Heart left ventricle (tissue), 16 donors: ENCODE measurements around the gene FMC1. TPM values are rescaled to one million over a fixed set of nuclear protein-coding genes. Genes with fewer than 3 reads are reported as not detected.

Experiments used
- ATAC-seq, 4 donors: fragments of 200-7000 bp; cut with Tn5 transposase; one replicate each; pipeline ENCODE4 v1.9.1; 2020 to 2022; ENCODE audit warnings: moderate library complexity in 4 of 4, mild to moderate bottlenecking in 3 of 4, moderate number of reproducible peaks in 1 of 4
- DNase-seq, 5 donors: peaks; one replicate each; pipeline ENCODE4 v3.0.0-alpha.2; 2020
- H3K27ac ChIP-seq, 12 donors: fragments of 200-600 bp; sonication (generic) in 4 of 12; one replicate each; pipeline versions ENCODE4 v1.5.0 to v1.8.0; 2016 to 2022; ENCODE audit warnings: mild to moderate bottlenecking in 2 of 12
- H3K27me3 ChIP-seq, 9 donors: fragments of 200-600 bp; sonication (generic) in 2 of 9; one replicate each; pipeline versions ENCODE4 v1.5.1 to v1.8.0; 2016 to 2022; ENCODE audit warnings: mild to moderate bottlenecking in 3 of 9
- H3K36me3 ChIP-seq, 9 donors: fragments of 200-600 bp; sonication (generic) in 2 of 9; one replicate each; pipeline versions ENCODE4 v1.5.0 to v1.8.0; 2018 to 2022; ENCODE audit warnings: mild to moderate bottlenecking in 2 of 9
- H3K4me1 ChIP-seq, 12 donors: fragments of 200-600 bp; sonication (generic) in 4 of 12; one replicate each; pipeline versions ENCODE4 v1.5.0 to v1.8.0; 2016 to 2022; ENCODE audit warnings: mild to moderate bottlenecking in 3 of 12
- H3K4me3 ChIP-seq, 12 donors: fragments of 200-600 bp; sonication (generic) in 4 of 12; one replicate each; pipeline versions ENCODE4 v1.5.0 to v1.8.0; 2017 to 2022; ENCODE audit warnings: mild to moderate bottlenecking in 9 of 12, moderate library complexity in 4 of 12
- H3K9me3 ChIP-seq, 12 donors: fragments of 200-600 bp; sonication (generic) in 4 of 12; one replicate each; pipeline versions ENCODE4 v1.5.0 to v1.8.0; 2016 to 2022; ENCODE audit warnings: mild to moderate bottlenecking in 1 of 12
- CTCF ChIP-seq, 12 donors: fragments of 200-600 bp; sonication (generic) in 4 of 12; IDR thresholded peaks; one replicate each; pipeline versions ENCODE4 v1.5.0 to v1.8.0; 2018 to 2022; ENCODE audit warnings: antibody characterized with exemption in 12 of 12, mild to moderate bottlenecking in 5 of 12
- POLR2A ChIP-seq, 2 donors: fragments of 450-650 bp; IDR thresholded peaks; one replicate each; pipeline ENCODE4 v1.6.1; 2017; ENCODE audit warnings: antibody characterized with exemption in 2 of 2, mild to moderate bottlenecking in 2 of 2, moderate library complexity in 2 of 2
- WGBS, 4 donors: extraction: QIAGEN DNeasy Blood & Tissue Kit in 2 of 4; methylation state at CpG; one replicate each; pipeline versions ENCODE4 v1.1.5 to v1.1.7; 2013 to 2018; 5-methylcytosine and 5-hydroxymethylcytosine counted together
- intact Hi-C, 10 donors: fragments of 100-400 bp; cut with DNase I; formaldehyde crosslinking; loops; one replicate each; pipeline versions ENCODE4 v1.11.1 to v1.14.2; 2022
- polyA plus RNA-seq, 2 donors: library from polyadenylated mRNA; stranded (reverse); fragments of 200-250 nt; gene quantifications; one replicate each; pipeline ENCODE4 v1.2.3, GENCODE V29; 2013
- total RNA-seq, 9 donors: library from RNA; depleted of rRNA in 2 of 9; stranded (reverse); fragments of >200 nt in 2 of 9; fragmentation: NEBNext Ultra II Directional in 3 of 9; extraction: Animal tissue kit (Norgen Biotek cat#: 25700) in 3 of 9; gene quantifications; one replicate each; pipeline versions ENCODE4 v1.1.0 to v1.2.4, GENCODE V29; 2016 to 2023
- donor health status: ischemic (EF 13 %, LVEDD 7.1; RV severe dilation, severe dysfunction).
- donor health status: healthy with polysubstance abuse.
- donor health status: DM: no; HTN: yes; CAD: no.
- donor health status: DM: no; HTN: no; CAD: no.
- donor health status: ischemic (EF 25% LVEDD 6.9; RV normal size, moderate dysfunction).
- donor health status: ischemic (EF 25% LVEDD 5.7; RV mildly dilated, moderate dysfunction).
- donor health status: healthy.
- donor health status: DM: yes; HTN: yes; CAD: no.
- donor health status: ischemic (EF 35%, LVEDD 5.7; RV mildly dilated, moderate dysfunction).
- donor health status: nonischemic (EF 11% LVEDD 7.7; RV severe dilation, severe dysfunction).
- donor health status: DM: yes; HTN: yes; CAD: no.
- donor health status: PGD.
- donor health status: ischemic (EF 29% LVEDD 5.4; RV normal size, mild dysfunction).
- donor health status: nonischemic (EF 23%, LVEDD 6.1; RV moderate dilation, normal function).

The FMC1 gene
- total and polyA plus RNA-seq, 11 donors, result 19.0 to 95.7 (median 33.8) TPM

GRCh38 chr7:139389091-139389490, 48.0 kb downstream of the FMC1 start:
- WGBS, 4 donors, result 87 to 93% (median 90%) methylated on average over 3 of the region's 3 CpGs
- intact Hi-C loops, result no loop called here
- Histone ChIP-seq H3K4me1 (peaks cover 0 to 7% (median under 1%) of the 10 kb centered on the region in 12 donors), H3K27me3 (no peaks in the 10 kb centered on the region), H3K36me3 (peaks cover 0 to 100% (median 76%) of the 10 kb centered on the region in 9 donors), H3K9me3 (no peaks in the 10 kb centered on the region), H3K27ac (no peak overlapping the region), H3K4me3 (no peak overlapping the region)
- DNase-seq (no peak), ATAC-seq (no peak)
- TF ChIP-seq CTCF (IDR thresholded peaks at IDR 0.05) (no peak), POLR2A (IDR thresholded peaks at IDR 0.05) (no peak)

DNA sequence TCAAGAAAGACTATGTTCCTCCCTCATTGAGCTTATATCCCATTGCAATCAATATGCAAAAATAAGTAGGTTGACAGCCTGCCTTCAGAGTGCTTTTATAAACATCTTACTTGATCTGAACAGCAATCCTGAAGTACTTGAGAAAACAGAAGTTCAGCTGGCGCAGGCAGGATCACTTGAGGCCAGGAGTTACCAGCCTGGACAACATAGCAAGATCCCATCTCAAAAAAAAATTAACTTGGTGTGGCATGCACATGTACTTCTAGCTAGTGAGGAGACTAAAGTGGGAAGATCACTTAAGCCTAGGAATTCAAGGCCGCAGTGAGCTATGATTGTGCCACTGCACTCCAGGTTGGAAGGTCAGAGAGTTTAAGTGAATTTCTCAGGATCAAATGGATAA, 48.6 kb downstream of the FMC1 start:
- Histone ChIP-seq H3K27me3 (no peaks in the 10 kb centered on the region), H3K27ac (no peak overlapping the region), H3K4me1 (peaks cover 0 to 11% (median 1%) of the 10 kb centered on the region in 12 donors), H3K36me3 (peaks cover 0 to 100% (median 76%) of the 10 kb centered on the region in 9 donors), H3K4me3 (no peak overlapping the region), H3K9me3 (no peaks in the 10 kb centered on the region)
- intact Hi-C loops, result no loop called here
- 96 to 99% (median 97%) methylated on average over 2 of the region's 2 CpGs for WGBS, 4 donors
- no peak for ATAC-seq
- DNase-seq, result no peak
- TF ChIP-seq CTCF (IDR thresholded peaks at IDR 0.05) (no peak), POLR2A (IDR thresholded peaks at IDR 0.05) (no peak)

- ATAC-seq (no peak), DNase-seq (no peak)
- intact Hi-C loops, result no loop called here
- H3K36me3 ChIP-seq, result peaks cover 0 to 93% (median 71%) of the 10 kb centered on the region in 9 donors
- 87 to 100% (median 94%) methylated on average over 1 of the region's 1 CpG for WGBS, 4 donors
- TF ChIP-seq CTCF (IDR thresholded peaks at IDR 0.05) (no peak), POLR2A (IDR thresholded peaks at IDR 0.05) (no peak)
- no peak overlapping the region for H3K27ac ChIP-seq
- no peak overlapping the region for H3K4me3 ChIP-seq
- peaks cover 0 to 26% (median 2%) of the 10 kb centered on the region in 12 donors for H3K4me1 ChIP-seq
- no peaks in the 10 kb centered on the region for H3K27me3 ChIP-seq
- H3K9me3 ChIP-seq, result no peaks in the 10 kb centered on the region
Measured at GRCh38 chr7:139393621-139394211, 52.6 kb downstream of the FMC1 start.

- 88 to 93% (median 91%) methylated on average over 3 of the region's 3 CpGs for WGBS, 4 donors
- Histone ChIP-seq H3K4me3 (no peak overlapping the region), H3K27me3 (no peaks in the 10 kb centered on the region), H3K36me3 (peaks cover 0 to 94% (median 72%) of the 10 kb centered on the region in 9 donors), H3K9me3 (no peaks in the 10 kb centered on the region), H3K4me1 (peaks cover 0 to 26% (median 2%) of the 10 kb centered on the region in 12 donors), H3K27ac (no peak overlapping the region)
- DNase-seq (no peak), ATAC-seq (no peak)
- no peak for TF ChIP-seq CTCF (IDR thresholded peaks at IDR 0.05)
- no peak for TF ChIP-seq POLR2A (IDR thresholded peaks at IDR 0.05)
- intact Hi-C loops, result no loop called here
Measured at GRCh38 chr7:139394540-139394939, 53.4 kb downstream of the FMC1 start.

Other genes with a start within 250 kb of the FMC1 start
- gene ZC3HAV1, start 231.6 kb upstream of the FMC1 start, total RNA-seq, result 10 to 100 TPM in 4 of 9 donors, 1 to 10 TPM in 5; 5.2 to 31.9 (median 8.4) TPM
- 1 to 10 TPM; 2.8 to 3.9 TPM for gene ZC3HAV1, start 231.6 kb upstream of the FMC1 start, polyA plus RNA-seq
- gene UBN2, start 110.1 kb upstream of the FMC1 start, total RNA-seq, result 10 to 100 TPM in 8 of 9 donors, 1 to 10 TPM in 1; 7.9 to 26.9 (median 16.7) TPM
- gene UBN2, start 110.1 kb upstream of the FMC1 start, polyA plus RNA-seq, result 1 to 10 TPM; 3.3 to 3.4 TPM
- 10 to 100 TPM; 29.4 to 55.4 (median 46.3) TPM for gene LUC7L2, start 18.6 kb downstream of the FMC1 start, total RNA-seq
- 10 to 100 TPM; 29.8 to 39.3 TPM for gene LUC7L2, start 18.6 kb downstream of the FMC1 start, polyA plus RNA-seq
- gene KLRG2, start 142.3 kb downstream of the FMC1 start, total RNA-seq, result not detected
- not detected for gene KLRG2, start 142.3 kb downstream of the FMC1 start, polyA plus RNA-seq
- under 1 TPM in 2 of 9 donors, not detected in 7; 0.18 to 0.36 TPM for gene CLEC2L, start 182.3 kb downstream of the FMC1 start, total RNA-seq
- not detected for gene CLEC2L, start 182.3 kb downstream of the FMC1 start, polyA plus RNA-seq